Hair follicle dermal papilla cell (primary cell): ENCODE data around the gene SSH2. TPM values are rescaled to one million over a fixed set of nuclear protein-coding genes. Genes with fewer than 3 reads are reported as not detected.

ENCODE experiments used
- small RNA-seq: library from RNA; depleted of rRNA; stranded (forward); fragments of <200 nt; gene quantifications from one replicate; pipeline ENCODE3, GENCODE V24; 2012
- total RNA-seq: library from RNA; depleted of rRNA; stranded (reverse); fragments of >200 nt; gene quantifications from 2 replicates; pipeline ENCODE4 v1.2.3, GENCODE V29; 2012

SSH2 gene, protein sequence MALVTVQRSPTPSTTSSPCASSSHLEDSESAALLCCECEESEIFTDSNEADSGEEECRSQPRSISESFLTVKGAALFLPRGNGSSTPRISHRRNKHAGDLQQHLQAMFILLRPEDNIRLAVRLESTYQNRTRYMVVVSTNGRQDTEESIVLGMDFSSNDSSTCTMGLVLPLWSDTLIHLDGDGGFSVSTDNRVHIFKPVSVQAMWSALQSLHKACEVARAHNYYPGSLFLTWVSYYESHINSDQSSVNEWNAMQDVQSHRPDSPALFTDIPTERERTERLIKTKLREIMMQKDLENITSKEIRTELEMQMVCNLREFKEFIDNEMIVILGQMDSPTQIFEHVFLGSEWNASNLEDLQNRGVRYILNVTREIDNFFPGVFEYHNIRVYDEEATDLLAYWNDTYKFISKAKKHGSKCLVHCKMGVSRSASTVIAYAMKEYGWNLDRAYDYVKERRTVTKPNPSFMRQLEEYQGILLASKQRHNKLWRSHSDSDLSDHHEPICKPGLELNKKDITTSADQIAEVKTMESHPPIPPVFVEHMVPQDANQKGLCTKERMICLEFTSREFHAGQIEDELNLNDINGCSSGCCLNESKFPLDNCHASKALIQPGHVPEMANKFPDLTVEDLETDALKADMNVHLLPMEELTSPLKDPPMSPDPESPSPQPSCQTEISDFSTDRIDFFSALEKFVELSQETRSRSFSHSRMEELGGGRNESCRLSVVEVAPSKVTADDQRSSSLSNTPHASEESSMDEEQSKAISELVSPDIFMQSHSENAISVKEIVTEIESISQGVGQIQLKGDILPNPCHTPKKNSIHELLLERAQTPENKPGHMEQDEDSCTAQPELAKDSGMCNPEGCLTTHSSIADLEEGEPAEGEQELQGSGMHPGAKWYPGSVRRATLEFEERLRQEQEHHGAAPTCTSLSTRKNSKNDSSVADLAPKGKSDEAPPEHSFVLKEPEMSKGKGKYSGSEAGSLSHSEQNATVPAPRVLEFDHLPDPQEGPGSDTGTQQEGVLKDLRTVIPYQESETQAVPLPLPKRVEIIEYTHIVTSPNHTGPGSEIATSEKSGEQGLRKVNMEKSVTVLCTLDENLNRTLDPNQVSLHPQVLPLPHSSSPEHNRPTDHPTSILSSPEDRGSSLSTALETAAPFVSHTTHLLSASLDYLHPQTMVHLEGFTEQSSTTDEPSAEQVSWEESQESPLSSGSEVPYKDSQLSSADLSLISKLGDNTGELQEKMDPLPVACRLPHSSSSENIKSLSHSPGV (N-terminal part only)
- total RNA-seq, result 16.4 and 16.5 TPM in 2 replicates

DNA sequence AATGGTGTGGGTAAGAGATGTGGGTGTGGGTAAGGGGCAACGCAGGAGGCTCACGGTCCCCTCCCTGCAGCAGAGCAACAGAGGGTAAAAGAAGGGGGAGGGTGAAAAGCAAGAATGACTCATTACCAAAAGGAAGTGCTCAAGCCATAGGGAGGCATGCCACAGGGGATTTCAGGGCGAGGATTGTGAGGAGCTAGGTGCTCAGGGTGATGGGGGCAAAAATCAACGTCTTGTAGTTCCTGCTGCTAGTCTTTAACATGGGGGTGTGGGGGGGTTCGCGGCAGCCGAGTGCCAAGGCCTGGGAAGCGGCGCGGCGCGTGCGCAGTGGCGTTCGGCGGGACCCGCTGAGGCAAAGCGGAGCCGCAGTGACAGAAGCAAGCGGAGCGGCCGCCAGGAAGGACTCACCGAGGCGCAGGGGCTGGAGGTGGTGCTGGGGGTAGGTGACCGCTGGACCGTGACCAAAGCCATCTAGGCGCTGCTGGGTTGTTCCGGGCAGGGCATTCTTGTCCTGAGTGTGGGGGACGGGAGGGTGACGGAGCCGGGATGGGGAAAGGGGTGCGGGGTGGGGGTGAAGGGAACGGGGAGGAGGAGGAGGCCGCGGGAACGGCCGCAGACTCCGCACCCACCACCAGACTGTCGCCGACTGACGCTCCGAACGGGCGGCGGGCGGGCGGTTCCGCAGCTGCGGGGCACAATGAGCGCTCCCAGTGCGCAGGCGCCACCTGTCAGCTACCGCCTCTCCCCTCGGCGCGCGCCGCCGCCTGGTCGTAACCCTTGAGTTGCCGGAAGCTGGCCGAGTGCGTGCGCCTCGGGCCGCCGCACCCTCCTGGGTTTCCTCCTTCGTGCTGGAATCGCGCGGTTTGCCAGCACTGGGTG, at the start of gene SSH2:
SSH2 (minus strand) TSS at position 696 of the 876 bp plus-strand sequence; CDS start at position 468, 228 bp downstream.

DNA sequence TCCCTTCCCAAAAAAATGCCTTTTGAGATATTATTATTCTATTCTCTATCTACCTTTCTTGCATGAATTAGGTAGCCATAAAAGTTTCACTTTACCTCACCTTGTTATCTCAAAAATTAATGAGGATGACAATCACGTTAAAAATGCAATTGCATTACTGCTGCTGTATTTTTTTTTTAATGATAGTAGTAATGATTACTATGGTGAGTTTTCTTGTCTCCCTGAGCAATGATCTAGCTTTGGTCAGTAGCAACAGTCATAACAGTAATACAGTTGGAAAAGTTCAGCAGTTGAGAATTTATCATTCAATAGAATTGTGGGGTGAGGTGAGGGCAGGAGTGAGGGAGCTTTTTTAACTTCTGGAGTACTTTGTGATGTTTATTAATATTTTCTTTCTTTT, 11.3 kb upstream of the SSH2 start, which contains the start of gene EFCAB5:
EFCAB5 (plus strand) TSS at position 301 of the 400 bp plus-strand sequence. CDS start 163 bp downstream, outside the sequence.

DNA sequence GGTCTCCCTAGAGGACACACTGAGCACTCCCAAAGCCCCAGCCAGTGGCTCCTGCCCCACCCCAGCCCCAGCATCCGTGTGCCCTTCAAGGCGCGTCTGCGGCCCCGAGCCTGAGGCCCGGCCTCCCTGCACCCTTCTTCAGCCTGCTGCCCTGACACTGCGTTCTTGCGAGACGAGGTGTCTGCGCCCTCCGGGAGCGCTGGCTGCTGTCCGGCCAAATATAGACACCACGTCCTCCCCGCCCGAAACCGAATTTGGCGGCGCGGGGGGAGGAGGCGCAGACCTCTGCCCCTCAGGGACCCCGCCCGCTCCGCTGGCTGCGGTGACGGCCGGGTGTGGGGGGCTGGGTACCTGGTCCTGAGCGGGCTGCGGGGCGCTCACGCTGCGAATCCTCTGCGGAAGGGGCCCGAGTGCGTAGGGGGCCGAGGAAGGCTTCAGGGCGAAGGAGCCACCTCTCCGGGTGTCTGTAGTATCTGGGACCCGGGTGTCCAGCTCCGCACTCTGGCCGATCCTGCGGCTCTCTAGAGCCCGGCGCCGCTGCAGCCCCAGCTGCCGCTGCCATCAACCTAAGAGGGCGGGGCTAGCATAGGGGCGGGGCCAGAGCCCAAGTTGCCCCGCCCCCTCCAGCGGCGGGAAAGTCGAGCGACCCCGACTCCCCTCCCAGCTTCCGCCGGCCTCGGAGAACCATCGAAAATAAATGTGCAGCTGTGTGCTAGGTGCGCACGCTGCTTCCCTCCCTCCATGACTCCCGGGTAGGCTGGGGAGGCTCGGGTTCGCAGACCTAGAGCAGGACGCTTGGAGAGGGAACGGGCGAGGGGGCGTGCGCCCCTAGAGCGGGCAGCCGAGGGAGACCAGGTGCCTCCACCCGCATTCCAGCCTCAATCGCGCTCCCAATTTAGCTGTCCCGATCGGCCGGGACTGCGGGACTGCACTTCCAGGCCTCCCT, 307.4 kb downstream of the SSH2 start, which contains the start of gene CORO6:
CORO6 (minus strand) TSS at position 576 of the 946 bp plus-strand sequence. CDS start 1,491 bp downstream, outside the sequence.

DNA sequence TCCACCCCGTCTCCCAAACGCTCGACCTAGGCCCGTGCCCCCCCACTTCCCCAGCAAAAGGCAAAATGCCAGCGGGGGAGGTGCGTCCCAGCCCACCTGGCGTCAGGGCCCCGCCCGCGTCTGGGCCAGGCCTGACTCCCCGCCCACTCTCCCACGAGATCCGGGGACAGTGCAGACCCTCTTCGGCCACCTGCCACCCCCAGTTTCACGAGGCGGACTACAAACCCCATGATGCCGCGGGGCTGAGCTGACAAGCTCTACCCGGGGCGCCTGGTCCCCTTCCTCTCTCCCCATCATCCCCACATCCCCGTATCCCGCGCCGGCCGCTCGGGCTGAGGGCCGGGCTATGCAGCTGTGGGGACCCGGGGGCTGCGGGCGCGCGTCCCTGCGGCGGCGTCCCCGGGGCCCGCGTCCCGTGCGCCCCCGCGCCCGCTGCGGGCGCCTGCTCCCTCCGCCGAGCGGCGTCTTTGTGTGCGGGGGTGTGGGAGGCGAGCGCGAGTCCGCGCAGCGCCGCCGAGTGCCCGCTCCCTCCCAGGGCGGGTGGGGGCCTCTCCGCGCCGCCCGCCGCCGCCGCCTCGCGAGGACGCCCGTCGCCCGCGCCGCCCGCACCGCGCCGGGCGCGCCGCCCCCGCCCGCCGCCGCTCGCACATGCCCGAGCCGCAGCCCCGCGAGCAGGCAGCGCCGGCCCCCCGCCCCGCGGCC, 337.0 kb downstream of the SSH2 start, which contains the start of gene ANKRD13B:
ANKRD13B (plus strand) TSS at position 283 of the 702 bp plus-strand sequence. CDS start 490 bp downstream, outside the sequence.

DNA sequence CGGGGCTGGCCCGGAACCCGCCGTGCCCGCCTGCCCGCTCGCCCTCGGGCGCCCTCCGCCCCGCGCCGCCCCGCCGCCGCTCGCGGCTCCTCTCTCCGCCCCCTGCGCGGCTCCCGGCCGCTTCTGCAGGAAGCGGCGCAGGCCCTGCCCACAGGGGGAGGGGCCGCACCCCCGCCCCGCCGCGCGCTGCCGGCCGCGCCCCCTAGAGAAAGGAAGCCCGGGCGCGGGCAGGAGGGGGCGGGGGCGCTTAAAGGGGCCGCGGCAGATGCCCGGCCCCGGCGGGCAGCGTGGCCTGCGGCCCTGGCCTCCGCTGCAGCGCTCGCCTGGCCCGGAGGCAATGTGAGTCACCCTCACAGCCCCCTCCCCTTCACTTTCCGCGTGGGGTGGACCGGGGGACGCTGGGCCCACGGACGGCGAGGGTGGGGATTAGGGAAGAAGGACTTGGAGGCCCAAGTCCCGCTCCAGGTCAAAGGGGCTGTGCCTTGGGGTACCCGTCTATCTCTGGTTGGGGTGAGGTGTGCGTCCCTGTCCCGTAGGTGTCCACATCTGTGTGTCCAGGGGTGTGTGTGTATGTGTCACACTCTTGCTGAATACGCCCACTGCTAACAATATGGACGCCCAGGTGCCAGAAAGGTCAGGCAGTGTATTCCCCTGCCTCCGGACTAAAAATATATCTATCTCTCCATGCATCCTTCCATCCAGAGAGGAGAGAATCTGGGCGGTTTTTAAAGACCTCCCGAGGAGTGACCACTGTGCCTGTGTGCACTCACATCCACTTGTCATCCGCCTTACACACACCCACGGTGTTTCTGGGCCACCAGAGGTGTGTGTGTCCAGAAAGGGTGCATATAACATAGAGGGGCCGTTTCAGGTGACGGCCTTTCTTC, 340.3 kb downstream of the SSH2 start, which contains the start of gene GIT1:
GIT1 (minus strand) TSS at position 125 of the 887 bp plus-strand sequence. CDS start 270 bp downstream, outside the sequence.

Small RNA genes lying within 50 kb of the gene (small RNA-seq; reads per million reads assigned to genes)
- not detected for gene RF00156
- not detected for gene RF01210
- gene RNU6-920P, result not detected

Other genes with a start within 250 kb of the SSH2 start
- under 0.01 and 0.36 TPM in 2 replicates for gene EFCAB5, start 11.4 kb upstream of the SSH2 start, total RNA-seq
- 8.3 and 10.2 TPM in 2 replicates for gene NSRP1, start 186.6 kb upstream of the SSH2 start, total RNA-seq